SH-SY5Y (cell line): Measurements from ENCODE around the gene ZSCAN5A.

Source experiments
- GATA2 ChIP-seq: IDR thresholded peaks from 2 replicates; pipeline ENCODE4 v1.6.1; 2011; ENCODE audit warnings: mild to moderate bottlenecking, low read depth, low read length
- GATA3 ChIP-seq: IDR thresholded peaks from 2 replicates; pipeline ENCODE4 v1.6.1; 2011; ENCODE audit warnings: low read depth, mild to moderate bottlenecking, low read length, moderate library complexity

Gene ZSCAN5A

DNA sequence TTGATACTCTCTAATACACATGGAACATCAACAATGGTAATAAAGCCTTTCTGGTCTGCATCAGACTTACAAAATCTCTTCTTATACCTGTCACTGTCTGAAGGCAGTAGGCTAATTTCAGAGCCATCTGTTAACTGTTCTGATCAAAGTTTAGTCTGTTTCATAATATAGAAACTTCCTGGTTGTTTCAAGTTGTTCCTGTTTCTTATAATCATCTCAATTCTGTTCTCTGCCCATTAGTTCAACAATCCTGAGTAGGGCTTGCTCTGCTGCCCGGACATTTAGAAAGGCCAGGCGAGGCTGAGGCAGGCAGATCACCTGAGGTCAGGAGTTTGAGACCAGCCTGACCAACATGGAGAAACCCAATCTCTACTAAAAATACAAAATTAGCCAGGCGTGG lies 5.4 kb upstream of the ZSCAN5A start:
- no peak for TF ChIP-seq GATA3
- no peak for TF ChIP-seq GATA2

- no peak for TF ChIP-seq GATA2
- TF ChIP-seq GATA3: no peak
Observed at GRCh38 chr19:56317749-56318148, 3.1 kb upstream of the ZSCAN5A start.

DNA sequence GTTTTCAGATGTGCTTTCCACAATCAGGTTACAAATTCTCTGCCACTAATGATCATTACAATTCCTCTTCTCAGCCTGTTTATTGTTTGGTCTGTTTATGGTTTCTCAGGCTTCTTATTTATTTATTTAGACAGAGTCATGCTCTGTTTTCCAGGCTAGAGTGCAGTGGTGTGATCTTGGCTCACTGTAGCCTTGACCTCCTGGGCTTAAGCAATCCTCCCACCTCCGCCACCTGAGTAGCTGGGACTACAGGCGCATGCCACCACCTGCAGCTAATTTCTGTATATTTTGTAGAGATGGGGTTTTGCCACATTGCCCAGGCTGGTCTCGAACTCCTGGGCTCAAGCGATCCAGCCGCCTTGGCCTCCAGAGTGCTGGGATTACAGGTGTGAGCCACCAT lies 2.1 kb upstream of the ZSCAN5A start:
- TF ChIP-seq GATA3: no peak
- no peak for TF ChIP-seq GATA2

DNA sequence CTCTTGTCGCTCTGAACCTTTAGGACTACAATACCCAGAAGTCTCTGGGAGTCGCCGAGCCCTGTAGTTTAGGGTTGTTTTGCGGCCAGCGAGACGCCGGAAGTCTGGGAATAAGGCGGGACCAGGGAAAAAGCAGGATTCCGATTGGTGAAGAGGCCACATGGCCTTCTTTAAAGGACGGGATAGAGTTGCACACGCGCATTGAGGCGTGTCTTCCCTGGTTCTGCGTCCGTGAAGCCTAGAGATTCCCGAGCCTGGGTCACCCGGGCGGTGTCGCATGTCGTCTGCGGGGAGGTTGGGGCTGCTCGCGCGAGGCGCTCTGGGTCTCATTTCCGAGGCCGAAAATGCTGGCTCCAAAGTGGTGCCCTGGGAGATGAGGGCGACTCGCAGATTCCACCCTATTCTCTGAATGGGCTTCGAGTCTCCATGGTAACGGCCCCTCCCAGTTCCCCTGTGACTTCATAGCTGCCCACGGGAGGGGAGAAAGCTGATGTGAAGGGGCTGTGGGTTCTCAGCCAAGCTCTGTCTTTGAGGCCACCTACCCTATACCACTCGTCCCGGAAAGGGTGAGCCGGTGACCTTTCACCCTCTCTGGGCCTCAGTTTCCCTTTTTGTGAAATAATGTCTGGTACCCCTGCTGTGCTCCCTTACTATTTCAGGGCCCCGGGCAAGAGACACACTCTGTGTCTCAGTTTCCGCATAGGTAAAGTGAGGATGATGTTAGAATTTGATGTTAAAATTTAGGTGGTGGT lies 614 bp upstream of the ZSCAN5A start:
- TF ChIP-seq GATA2: no peak
- TF ChIP-seq GATA3: no peak

GRCh38 chr19:56314018-56314380 lies 640 bp downstream of the ZSCAN5A start:
- TF ChIP-seq GATA3: no peak
- no peak for TF ChIP-seq GATA2

- TF ChIP-seq GATA3 (no peak), GATA2 (no peak)
Observed at GRCh38 chr19:56312787-56313657, 1.6 kb downstream of the ZSCAN5A start.

DNA sequence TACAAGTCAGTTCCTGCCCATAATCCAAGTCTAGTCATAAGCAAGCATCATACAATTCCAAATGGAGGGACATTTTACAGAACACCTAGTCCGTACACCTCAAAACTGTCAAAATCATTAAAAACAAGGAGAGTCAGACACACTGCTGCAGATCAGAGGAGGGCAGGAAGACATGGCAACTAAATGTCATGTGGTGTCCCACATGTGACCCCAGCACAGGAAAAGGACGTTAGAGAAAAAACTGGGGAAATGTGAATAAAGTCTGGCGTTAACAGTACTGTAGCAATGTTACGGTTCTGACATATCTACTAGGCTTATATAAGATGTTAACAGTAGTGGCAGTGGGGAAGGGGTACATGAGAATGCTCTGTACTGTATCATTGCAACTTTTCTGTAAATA lies 2.3 kb downstream of the ZSCAN5A start:
- TF ChIP-seq GATA3: no peak
- TF ChIP-seq GATA2: no peak

GRCh38 chr19:56310462-56310861 lies 4.2 kb downstream of the ZSCAN5A start:
- TF ChIP-seq GATA3 (no peak), GATA2 (no peak)

GRCh38 chr19:56309511-56310185 lies 5.0 kb downstream of the ZSCAN5A start:
- TF ChIP-seq GATA2: no peak
- no peak for TF ChIP-seq GATA3

DNA sequence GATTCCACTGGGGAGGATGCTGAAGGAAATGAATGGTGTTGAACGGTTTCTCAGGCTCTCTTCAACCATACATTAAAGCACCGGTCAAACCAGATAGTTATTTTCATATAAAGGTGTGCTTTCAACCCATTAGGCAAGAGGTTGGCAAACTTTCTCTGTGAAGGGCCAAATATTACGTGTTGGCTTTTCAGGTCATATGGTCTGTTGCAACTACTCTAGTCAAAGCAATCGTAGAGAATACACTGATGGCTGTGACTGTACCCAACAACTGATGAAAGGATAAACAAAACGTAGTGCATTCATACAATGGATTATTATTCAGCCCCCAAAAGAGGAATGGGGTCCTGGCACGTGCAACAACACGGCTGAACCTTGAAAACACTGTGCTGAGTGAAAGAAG lies 5.8 kb downstream of the ZSCAN5A start:
- no peak for TF ChIP-seq GATA2
- no peak for TF ChIP-seq GATA3

DNA sequence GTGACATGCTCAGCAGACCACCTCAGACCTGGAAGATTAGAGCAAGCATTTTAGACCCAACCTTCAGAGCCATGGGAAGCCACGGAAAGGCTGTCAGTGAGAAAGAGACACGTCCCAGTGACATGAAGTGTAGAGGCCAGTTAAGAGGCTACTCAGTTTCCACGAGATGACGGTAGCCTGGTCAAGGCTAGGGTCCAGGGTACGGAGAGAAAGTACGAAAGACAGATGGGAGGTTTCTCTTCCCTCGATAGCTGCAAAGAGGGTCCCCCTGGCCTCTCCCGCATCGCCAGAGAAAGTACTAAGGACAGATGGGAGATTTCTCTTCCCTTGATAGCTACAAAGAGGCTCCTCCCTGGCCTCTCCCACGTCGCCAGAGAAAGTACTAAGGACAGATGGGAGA lies 8.6 kb downstream of the ZSCAN5A start:
- TF ChIP-seq GATA2 (no peak), GATA3 (no peak)

- no peak for TF ChIP-seq GATA3
Observed at GRCh38 chr19:56304243-56304642, 10.4 kb downstream of the ZSCAN5A start.

GRCh38 chr19:56301886-56302620 lies 12.6 kb downstream of the ZSCAN5A start:
- TF ChIP-seq GATA2: no peak
- TF ChIP-seq GATA3: no peak

- TF ChIP-seq GATA3 (no peak), GATA2 (no peak)
Observed at GRCh38 chr19:56301155-56301554, 13.5 kb downstream of the ZSCAN5A start.
